ENCODE measurements around the gene TRAPPC10.

GRCh38 chr21:44058981-44059380 lies 46.9 kb downstream of the TRAPPC10 start:
- TF ChIP-seq CTCF (conservative IDR thresholded peaks at IDR 0.05; ENCODE audit: low read length) (no peak), EZH2phosphoT487 (IDR thresholded peaks at IDR 0.05; ENCODE audit: borderline replicate concordance) (no peak)
